ENCODE results near the gene IL15RA.

Gene IL15RA, protein sequence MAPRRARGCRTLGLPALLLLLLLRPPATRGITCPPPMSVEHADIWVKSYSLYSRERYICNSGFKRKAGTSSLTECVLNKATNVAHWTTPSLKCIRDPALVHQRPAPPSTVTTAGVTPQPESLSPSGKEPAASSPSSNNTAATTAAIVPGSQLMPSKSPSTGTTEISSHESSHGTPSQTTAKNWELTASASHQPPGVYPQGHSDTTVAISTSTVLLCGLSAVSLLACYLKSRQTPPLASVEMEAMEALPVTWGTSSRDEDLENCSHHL

GRCh38 chr10:5977471-5978229, at the start of gene IL15RA:
TSS of gene IL15RA (minus strand) at chr10:5977543. CDS start at chr10:5977492, 51 bp downstream.
- DNase-seq (ENCODE audit: low spot score): peak; percentile 56

GRCh38 chr10:6025683-6026255, 48.4 kb upstream of the IL15RA start:
- DNase-seq (ENCODE audit: low spot score): no peak

DNA sequence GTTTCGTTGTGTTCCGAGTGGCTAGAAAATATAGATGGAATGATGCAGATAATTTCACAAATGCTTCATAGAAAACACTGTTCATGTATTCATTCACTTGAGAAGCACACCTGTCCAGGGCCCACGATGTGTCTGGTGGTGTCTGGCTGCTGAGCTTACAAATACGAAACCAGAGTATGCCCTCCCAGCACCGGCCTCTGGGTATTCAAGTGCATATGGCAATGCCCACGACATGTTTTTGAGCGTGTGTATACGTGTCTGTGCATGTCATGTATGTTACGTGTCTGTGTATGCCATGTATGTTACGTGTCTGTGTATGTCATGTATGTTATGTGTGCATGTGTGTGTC, 47.0 kb upstream of the IL15RA start:
- no peak for DNase-seq (ENCODE audit: low spot score)

DNA sequence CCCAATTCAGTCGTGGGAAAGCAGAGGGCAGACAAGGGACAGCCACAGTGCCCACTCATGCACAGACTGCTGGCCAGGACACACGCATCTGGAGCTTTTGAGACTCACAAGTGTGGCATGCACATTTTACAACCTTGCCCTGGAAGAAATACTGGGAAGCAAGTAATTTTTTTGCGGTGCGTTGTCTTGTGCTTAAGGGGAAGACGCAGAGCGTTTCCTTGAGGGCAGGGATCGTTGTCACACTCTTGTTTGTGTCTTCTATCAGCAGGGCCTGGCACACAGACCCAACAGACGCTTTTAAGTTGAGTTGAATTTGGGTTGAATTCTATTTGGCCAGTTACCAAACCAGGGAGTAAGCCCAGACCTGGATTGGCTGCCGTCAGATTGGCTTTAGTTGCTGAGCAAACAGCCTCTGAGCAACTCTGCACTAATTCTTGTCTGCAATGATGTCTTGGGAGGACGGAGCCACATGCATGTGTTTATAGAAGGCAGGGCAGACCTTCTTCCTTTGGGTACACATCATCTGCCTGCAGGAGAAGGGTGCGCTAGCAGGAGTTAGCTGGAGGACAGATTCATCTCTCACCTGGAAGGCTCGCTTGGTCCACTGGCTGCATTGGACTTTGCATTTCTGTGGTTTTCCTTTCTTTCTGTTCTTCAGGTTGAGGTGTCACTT, 46.5 kb upstream of the IL15RA start:
- no peak for DNase-seq (ENCODE audit: low spot score)

- no peak for DNase-seq (ENCODE audit: low spot score)
Measured at GRCh38 chr10:6022660-6023059, 45.3 kb upstream of the IL15RA start.

DNA sequence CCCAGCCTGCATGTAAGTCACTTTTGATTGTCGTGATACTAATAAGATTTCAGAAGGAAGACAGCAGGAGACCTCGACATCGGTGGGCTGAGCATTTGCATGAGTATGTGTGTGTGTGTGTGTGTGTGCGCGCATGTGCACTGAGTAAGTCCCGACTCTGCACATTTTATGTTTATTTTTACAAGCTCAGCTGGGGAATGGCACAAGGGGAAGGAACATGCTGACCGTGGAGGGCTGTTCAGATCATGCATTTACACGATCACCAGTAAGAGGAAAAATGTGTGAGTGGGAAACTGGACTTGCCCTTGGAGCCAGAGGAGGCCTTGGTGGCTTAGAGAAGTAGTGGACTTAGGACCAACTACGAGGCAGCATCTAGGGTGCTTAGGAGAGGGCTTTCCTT, 43.5 kb upstream of the IL15RA start:
- no peak for DNase-seq (ENCODE audit: low spot score)

DNA sequence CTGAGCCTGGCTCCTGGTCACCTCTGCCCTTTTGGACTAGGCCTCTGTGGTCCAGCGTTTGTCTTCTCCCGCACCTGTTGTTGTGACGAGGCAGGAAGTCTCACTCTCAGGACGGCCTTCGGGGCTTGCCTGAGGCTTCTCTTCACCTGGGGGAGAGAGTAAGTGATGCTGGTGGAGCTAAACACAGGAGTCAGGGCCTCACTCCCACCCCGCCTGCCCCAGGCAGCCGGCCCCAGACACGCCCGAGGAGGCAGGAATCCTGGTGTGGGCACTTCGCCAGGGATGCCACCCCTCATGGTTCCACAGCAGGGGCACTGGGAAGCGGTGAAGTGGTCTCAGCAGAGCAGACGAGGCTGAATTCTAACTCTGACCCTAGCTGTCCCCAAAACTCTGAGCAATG, 42.5 kb upstream of the IL15RA start:
- no peak for DNase-seq (ENCODE audit: low spot score)

GRCh38 chr10:6019010-6019782, 41.9 kb upstream of the IL15RA start:
- no peak for DNase-seq (ENCODE audit: low spot score)

DNA sequence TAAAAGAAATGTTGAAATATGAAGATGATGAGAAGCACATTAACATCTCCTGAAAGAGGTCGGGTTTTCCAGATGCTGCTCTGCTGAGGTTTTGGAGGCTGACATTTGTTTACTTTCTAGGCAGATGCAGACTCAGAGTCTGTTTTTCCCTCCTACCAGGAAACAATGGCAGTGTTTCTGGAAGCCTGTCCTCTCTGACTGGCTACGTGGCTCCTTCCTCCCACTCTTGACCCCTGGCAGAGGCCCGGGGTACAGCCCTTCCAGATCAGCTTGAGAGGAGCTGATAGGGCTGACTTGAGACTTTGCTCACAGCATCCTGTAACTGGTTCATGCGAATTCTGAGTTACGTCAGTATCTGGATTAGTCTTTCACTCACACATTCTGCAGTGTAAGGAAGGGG, 41.1 kb upstream of the IL15RA start:
- no peak for DNase-seq (ENCODE audit: low spot score)

- DNase-seq (ENCODE audit: low spot score): no peak
Measured at GRCh38 chr10:6017781-6018354, 40.5 kb upstream of the IL15RA start.

- peak; percentile 42 for DNase-seq (ENCODE audit: low spot score)
Measured at GRCh38 chr10:6014241-6014761, 37.0 kb upstream of the IL15RA start.

DNA sequence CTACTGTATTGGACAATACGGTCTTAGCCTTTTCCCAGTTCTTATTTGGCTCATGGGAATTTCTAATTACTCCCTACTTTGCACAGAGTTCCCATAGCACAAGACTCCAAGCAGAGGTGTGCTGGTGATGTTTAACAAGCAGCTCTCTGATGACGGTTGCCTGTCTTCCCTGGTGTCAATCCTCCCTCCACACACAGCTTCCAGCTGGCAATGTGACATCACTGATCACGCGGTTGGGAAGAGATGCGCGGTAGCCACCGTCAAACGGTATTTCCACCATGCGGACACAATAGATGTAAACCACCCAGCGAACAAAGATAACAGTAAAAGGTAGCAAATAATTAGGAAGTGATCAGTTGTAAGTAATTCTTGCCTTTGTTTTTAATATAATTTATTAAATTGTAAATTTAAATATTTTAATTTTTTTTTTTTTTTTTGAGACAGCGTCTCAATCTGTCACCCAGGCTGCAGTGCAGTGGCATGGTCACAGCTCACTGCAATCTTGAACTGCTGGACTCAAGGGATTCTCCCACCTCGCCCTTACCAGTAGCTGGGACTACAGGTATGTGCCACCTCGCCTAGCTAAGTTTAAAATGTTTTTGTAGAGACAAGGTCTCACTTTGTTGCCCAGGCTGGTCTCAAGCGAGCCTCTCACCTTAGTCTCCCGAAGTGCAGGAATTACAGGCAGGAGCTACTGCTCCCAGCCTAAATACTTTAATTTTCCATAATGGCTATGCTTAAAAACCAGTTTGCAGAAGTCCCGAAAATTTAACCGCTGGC, 36.3 kb upstream of the IL15RA start:
- DNase-seq (ENCODE audit: low spot score): no peak

GRCh38 chr10:6012121-6012905, 35.0 kb upstream of the IL15RA start:
- no peak for DNase-seq (ENCODE audit: low spot score)

DNA sequence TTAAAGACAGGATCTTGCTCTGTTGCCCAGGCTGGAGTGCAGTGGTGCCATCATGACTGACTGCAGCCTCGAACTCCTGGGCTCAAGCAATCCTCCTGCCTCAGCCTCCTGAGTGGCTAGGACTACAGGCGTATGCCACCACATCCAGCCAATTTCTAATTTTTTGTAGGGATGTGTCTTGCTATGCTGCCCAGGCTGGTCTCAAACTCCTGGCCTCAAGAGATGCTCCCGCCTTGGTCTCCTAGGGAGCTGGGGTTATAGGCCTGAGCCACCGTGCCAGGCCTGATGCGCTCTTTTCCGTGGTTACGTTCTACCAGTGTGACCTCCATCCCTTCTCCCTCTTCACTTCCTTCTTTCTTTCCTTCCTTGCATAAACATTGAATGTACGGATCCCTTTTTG, 34.2 kb upstream of the IL15RA start:
- DNase-seq (ENCODE audit: low spot score): no peak

DNA sequence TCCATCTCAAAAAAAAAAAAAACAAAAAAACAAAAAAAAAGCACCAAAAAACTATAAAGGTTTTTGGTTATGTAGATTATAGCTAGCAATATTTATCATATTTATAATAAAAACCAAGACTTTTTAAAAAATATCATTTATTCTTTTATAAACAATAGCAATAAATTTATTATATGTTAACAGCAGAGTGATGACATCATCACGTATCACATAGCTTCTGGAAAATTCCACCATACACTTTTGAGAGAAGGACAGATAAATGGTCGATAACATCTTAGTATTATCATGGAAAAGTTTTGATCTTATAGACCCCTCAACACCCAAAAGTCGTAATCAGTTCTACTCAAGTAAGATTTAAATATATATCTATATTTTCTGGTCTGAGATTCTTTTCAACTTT, 33.2 kb upstream of the IL15RA start:
- DNase-seq (ENCODE audit: low spot score): no peak

DNA sequence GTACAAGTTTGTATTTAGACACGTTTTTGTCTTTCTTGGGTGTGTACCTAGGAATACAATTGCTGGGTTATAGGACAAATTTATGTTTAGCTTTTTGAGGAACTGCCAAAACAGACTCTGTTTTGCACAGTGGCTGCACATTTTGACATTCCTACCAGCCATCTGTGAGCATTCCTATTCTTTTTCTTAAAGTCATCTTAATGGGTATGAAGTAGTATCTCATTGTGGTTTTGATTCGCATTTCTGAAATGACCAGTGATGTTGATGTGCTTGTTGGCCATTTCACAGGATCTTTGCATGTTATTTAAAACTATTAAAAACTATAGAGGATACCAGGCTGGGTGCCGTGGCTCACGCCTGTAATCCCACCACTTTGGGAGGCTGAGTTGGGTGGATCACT, 32.6 kb upstream of the IL15RA start:
- DNase-seq (ENCODE audit: low spot score): no peak

- DNase-seq (ENCODE audit: low spot score): no peak
Measured at GRCh38 chr10:6009150-6009549, 31.8 kb upstream of the IL15RA start.

GRCh38 chr10:6008497-6009142, 31.3 kb upstream of the IL15RA start:
- no peak for DNase-seq (ENCODE audit: low spot score)

- no peak for DNase-seq (ENCODE audit: low spot score)
Measured at GRCh38 chr10:6006991-6007390, 29.6 kb upstream of the IL15RA start.
